ENCODE data around the gene THSD4. TPM values are rescaled to one million over a fixed set of nuclear protein-coding genes. Genes with fewer than 3 reads are reported as not detected.

THSD4 gene
- total and polyA plus RNA-seq, 9 of the 15 experiments (the other 6 are each of a cell fraction or from before 2014, with no cell fraction given) = 0.04 TPM; not detected in 5

DNA sequence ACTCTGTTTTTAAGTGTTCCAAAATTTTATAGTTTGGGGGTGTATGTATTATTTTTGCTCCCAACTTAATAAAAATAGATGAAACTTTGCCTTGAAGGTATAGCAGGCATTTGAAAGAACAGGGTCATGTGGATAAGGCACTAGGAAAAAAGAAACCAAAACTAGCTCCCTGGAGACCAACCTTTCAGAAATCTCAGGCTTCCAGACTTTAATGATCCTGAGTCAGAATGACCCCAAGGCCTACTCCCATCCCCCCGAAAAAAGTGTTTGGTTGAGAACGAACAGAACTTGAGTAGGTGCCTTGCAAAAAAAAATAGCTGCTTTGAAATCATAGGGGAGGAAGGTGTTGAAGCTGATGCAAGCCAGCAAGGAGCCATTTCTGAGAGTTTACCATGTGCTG lies 309.5 kb downstream of the THSD4 start:
- CTCF ChIA-PET (ENCODE audit: low intra/inter-chr PET ratio) = no interaction called here

DNA sequence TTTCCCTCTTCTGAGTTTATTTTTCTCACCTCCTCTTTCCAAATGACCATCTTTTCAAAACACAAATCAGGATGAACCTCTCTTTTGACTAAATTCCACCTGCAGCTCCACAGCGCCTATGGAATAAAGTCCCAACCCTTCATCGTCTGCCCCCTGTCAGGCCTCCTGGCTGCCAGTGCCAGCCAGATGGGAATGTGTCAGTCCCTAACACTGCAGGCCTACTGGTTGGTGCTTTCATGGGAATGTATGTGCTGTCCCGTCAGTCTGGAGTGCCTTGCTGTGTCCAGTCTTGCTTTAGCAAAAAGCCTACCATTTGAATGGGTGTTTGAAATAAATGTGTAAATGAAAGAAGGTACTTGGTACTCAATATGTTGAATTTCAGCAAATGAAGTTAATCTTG lies 310.1 kb downstream of the THSD4 start:
- Histone ChIP-seq H3K4me1 (replicated peaks in 1 of 2; ENCODE audit: control insufficient read depth in 2 of 2, insufficient read depth in 2 of 2, low read length in 2 of 2) (no peaks in the 10 kb centered on the region), H3K27ac (ENCODE audit: extremely low read depth, low read depth, low read length) (no peak overlapping the region), H3K36me3 (ENCODE audit: control insufficient read depth, insufficient read depth, low read length) (no peaks in the 10 kb centered on the region), H3K9me3 (replicated peaks; ENCODE audit: control insufficient read depth, insufficient read depth, low read depth, low read length) (no peaks in the 10 kb centered on the region), H2AFZ (ENCODE audit: low read depth, low read length) (no peak overlapping the region), H3K4me3 (no peak overlapping the region), H3K9me1 (ENCODE audit: control insufficient read depth, insufficient read depth, low read length) (no peaks in the 10 kb centered on the region), H3K4me2 (ENCODE audit: insufficient read depth, low read length) (no peak overlapping the region), H3K9ac (ENCODE audit: insufficient read depth in 1 of 2, low read depth in 2 of 2, low read length in 2 of 2) (no peak overlapping the region), H3K27me3 (ENCODE audit: control insufficient read depth in 2 of 2, insufficient read depth in 2 of 2, low read length in 2 of 2) (no peaks in the 10 kb centered on the region), H4K20me1 (replicated peaks; ENCODE audit: control insufficient read depth, insufficient read depth, low read length) (no peaks in the 10 kb centered on the region), H3K79me2 (ENCODE audit: control insufficient read depth, insufficient read depth, low read length) (no peaks in the 10 kb centered on the region)
- ChIA-PET CTCF (ENCODE audit: low intra/inter-chr PET ratio) (no interaction called here), POLR2A (no interaction called here)
- WGBS (ENCODE audit: insufficient coverage, low coverage, missing lambda C conversion rate) = 0% methylated on average over 3 of the region's 3 CpGs
- no TSS peak for BruUV-seq (replicated peaks)
- FAIRE-seq = no peak
- intact Hi-C loops (cut with micrococcal nuclease) = no loop called here
- no peak for DNase-seq (ENCODE audit: extremely low read depth in 1 of 4, low spot score in 3 of 4)
- in situ Hi-C loops (cut with MboI) = no loop called here
- no peak for ATAC-seq
- TF ChIP-seq C11orf30 (IDR thresholded peaks at IDR 0.05; ENCODE audit: low read depth) (no peak), MCM3 (IDR thresholded peaks at IDR 0.05) (no peak), DPF2 (IDR thresholded peaks at IDR 0.05) (no peak), ZNF41 (CRISPR knock-in tag; conservative IDR thresholded peaks at IDR 0.05) (no peak), MXI1 (IDR thresholded peaks at IDR 0.05; ENCODE audit: low read depth, low read length) (no peak), ZNF311 (CRISPR knock-in tag; IDR thresholded peaks at IDR 0.05) (no peak), NR2C2 (CRISPR knock-in tag; IDR thresholded peaks at IDR 0.05) (no peak), NR2C2 (tag; IDR thresholded peaks at IDR 0.05) (no peak), FOXK2 (conservative IDR thresholded peaks at IDR 0.05 in 1 of 2, IDR thresholded peaks at IDR 0.05 in 1 of 2; ENCODE audit: low read depth in 2 of 2) (no peak), SMAD4 (CRISPR knock-in tag; conservative IDR thresholded peaks at IDR 0.05) (no peak)
- TF ChIP-seq, protein P1, sequence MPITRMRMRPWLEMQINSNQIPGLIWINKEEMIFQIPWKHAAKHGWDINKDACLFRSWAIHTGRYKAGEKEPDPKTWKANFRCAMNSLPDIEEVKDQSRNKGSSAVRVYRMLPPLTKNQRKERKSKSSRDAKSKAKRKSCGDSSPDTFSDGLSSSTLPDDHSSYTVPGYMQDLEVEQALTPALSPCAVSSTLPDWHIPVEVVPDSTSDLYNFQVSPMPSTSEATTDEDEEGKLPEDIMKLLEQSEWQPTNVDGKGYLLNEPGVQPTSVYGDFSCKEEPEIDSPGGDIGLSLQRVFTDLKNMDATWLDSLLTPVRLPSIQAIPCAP (CRISPR knock-in tag; IDR thresholded peaks at IDR 0.05; ENCODE audit: borderline replicate concordance) = no peak

More for the DNA sequence above, 309.5 kb downstream of the THSD4 start:
- TF ChIP-seq NCOA1 (IDR thresholded peaks at IDR 0.05; ENCODE audit: low read depth) = no peak
- TF ChIP-seq YY1 (IDR thresholded peaks at IDR 0.05; ENCODE audit: borderline replicate concordance in 1 of 3, control insufficient read depth in 1 of 3, extremely low read depth in 1 of 3, insufficient read depth in 3 of 3, insufficient read length in 1 of 3, insufficient replicate concordance in 2 of 3, low read depth in 1 of 3, low read length in 2 of 3) = no peak
- no peak for TF ChIP-seq SIN3A (IDR thresholded peaks at IDR 0.05; ENCODE audit: borderline replicate concordance in 2 of 2, control insufficient read depth in 1 of 2, low read depth in 2 of 2, low read length in 2 of 2)
- TF ChIP-seq CTBP1 (IDR thresholded peaks at IDR 0.05; ENCODE audit: borderline replicate concordance) = no peak
- no peak for TF ChIP-seq RBM15 (IDR thresholded peaks at IDR 0.05; ENCODE audit: insufficient read depth, low read length)
- TF ChIP-seq MXI1 (IDR thresholded peaks at IDR 0.05; ENCODE audit: low read depth, low read length) = no peak
- no peak for TF ChIP-seq POLR2B (IDR thresholded peaks at IDR 0.05; ENCODE audit: low read depth, partially characterized antibody)
- TF ChIP-seq GTF2F1 (IDR thresholded peaks at IDR 0.05; ENCODE audit: low read depth, low read length) = no peak
- no peak for TF ChIP-seq ZC3H11A (IDR thresholded peaks at IDR 0.05; ENCODE audit: low read depth, low read length)
- Histone ChIP-seq H3K36me3 (ENCODE audit: control insufficient read depth, insufficient read depth, low read length) (no peaks in the 10 kb centered on the region), H3K79me2 (ENCODE audit: control insufficient read depth, insufficient read depth, low read length) (no peaks in the 10 kb centered on the region), H4K20me1 (replicated peaks; ENCODE audit: control insufficient read depth, insufficient read depth, low read length) (no peaks in the 10 kb centered on the region), H3K4me1 (replicated peaks in 1 of 2; ENCODE audit: control insufficient read depth in 2 of 2, insufficient read depth in 2 of 2, low read length in 2 of 2) (no peaks in the 10 kb centered on the region), H3K9me1 (ENCODE audit: control insufficient read depth, insufficient read depth, low read length) (no peaks in the 10 kb centered on the region), H3K27ac (ENCODE audit: extremely low read depth, low read depth, low read length) (no peak overlapping the region), H3K9ac (ENCODE audit: insufficient read depth in 1 of 2, low read depth in 2 of 2, low read length in 2 of 2) (no peak overlapping the region), H2AFZ (ENCODE audit: low read depth, low read length) (no peak overlapping the region), H3K9me3 (replicated peaks; ENCODE audit: control insufficient read depth, insufficient read depth, low read depth, low read length) (no peaks in the 10 kb centered on the region), H3K4me2 (ENCODE audit: insufficient read depth, low read length) (no peak overlapping the region), H3K4me3 (no peak overlapping the region), H3K27me3 (ENCODE audit: control insufficient read depth in 2 of 2, insufficient read depth in 2 of 2, low read length in 2 of 2) (no peaks in the 10 kb centered on the region)
- DNase-seq (ENCODE audit: extremely low read depth in 1 of 4, low spot score in 3 of 4) (no peak), ATAC-seq (no peak), FAIRE-seq (no peak)
- intact Hi-C loops (cut with micrococcal nuclease) = no loop called here
- BruUV-seq (replicated peaks) = no TSS peak
- POLR2A ChIA-PET = interaction anchor here (0.6 kb wide), 1 partner anchor 21 kb away, joined by 3 read pairs; no protein-coding TSS in a partner anchor
- WGBS (ENCODE audit: insufficient coverage, low coverage, missing lambda C conversion rate) = 0% methylated on average over 2 of the region's 2 CpGs
- in situ Hi-C loops (cut with MboI) = no loop called here
